H1 (cell line): Measurements from ENCODE around the gene UBE4A. TPM values are rescaled to one million over a fixed set of nuclear protein-coding genes. Genes with fewer than 3 reads are reported as not detected.

Experiments used
- CTCF ChIA-PET: fragments of 300-600 bp; sonication (Branson Sonifier 250); formaldehyde crosslinking; loops from one replicate; lab custom pipeline; 2021; ENCODE audit not compliant: partially characterized antibody; lab: Charles Lee
- POLR2A ChIA-PET: fragments of 300-600 bp; sonication (Branson Sonifier 250); formaldehyde crosslinking; loops from one replicate; lab custom pipeline; 2021; ENCODE audit warnings: inconsistent platforms; ENCODE audit not compliant: partially characterized antibody; lab: Charles Lee
- DNase-seq, 2 experiments: peaks; one replicate each; pipeline versions ENCODE4 v3.0.0 to v3.0.0-alpha.2; 2010 to 2022; ENCODE audit warnings: low spot score in 2 of 2, low read depth in 1 of 2, mixed read lengths in 1 of 2
- FAIRE-seq: peaks from 2 replicates; lab custom pipeline; 2011; peaks lifted over from hg19 to GRCh38; lab: Jason Lieb, UNC
- H2AFZ ChIP-seq: 2 replicates; pipeline ENCODE4 v1.8.1; 2012; ENCODE audit warnings: low read length, inconsistent platforms
- H2AK5ac ChIP-seq: 2 replicates; pipeline ENCODE4 v1.6.1; 2013; ENCODE audit warnings: low read depth, low read length
- H2BK120ac ChIP-seq: replicated peaks from 2 replicates; pipeline ENCODE3; 2013; ENCODE audit warnings: low read depth, low read length, inconsistent platforms
- H2BK12ac ChIP-seq: 2 replicates; pipeline ENCODE4 v1.6.1; 2013; ENCODE audit warnings: low read depth, low read length
- H2BK15ac ChIP-seq: 2 replicates; pipeline ENCODE4 v1.6.1; 2013; ENCODE audit warnings: low read length
- H2BK20ac ChIP-seq: 2 replicates; pipeline ENCODE4 v1.6.1; 2013; ENCODE audit warnings: low read length
- H2BK5ac ChIP-seq: 2 replicates; pipeline ENCODE4 v1.6.1; 2013; ENCODE audit warnings: low read depth, low read length
- H3K14ac ChIP-seq: 2 replicates; pipeline ENCODE4 v1.6.1; 2013; ENCODE audit warnings: inconsistent platforms; ENCODE audit not compliant: insufficient read length
- H3K18ac ChIP-seq: 2 replicates; pipeline ENCODE4 v1.6.1; 2013; ENCODE audit warnings: low read length; ENCODE audit errors: extremely low read depth
- H3K23ac ChIP-seq: 2 replicates; pipeline ENCODE4 v1.6.1; 2013; ENCODE audit warnings: inconsistent platforms; ENCODE audit not compliant: insufficient read length
- H3K23me2 ChIP-seq: 2 replicates; pipeline ENCODE4 v1.6.1; 2013; ENCODE audit warnings: low read depth, low read length
- H3K27ac ChIP-seq: 2 replicates; pipeline ENCODE4 v1.6.1; 2011; ENCODE audit warnings: low read depth, low read length, inconsistent platforms
- H3K27me3 ChIP-seq, 4 experiments: replicated peaks in 1 of 4; 1 replicate in 1 of 4; 2 replicates in 3 of 4; pipeline versions ENCODE4 v1.6.1 to v1.8.1; 2011 to 2013; ENCODE audit warnings: low read length in 3 of 4, mild to moderate bottlenecking in 3 of 4, inconsistent platforms in 2 of 4, mixed read lengths in 2 of 4, moderate library complexity in 1 of 4; ENCODE audit not compliant: control insufficient read depth in 3 of 4, insufficient read depth in 3 of 4; ENCODE audit errors: extremely low read depth in 1 of 4
- H3K36me3 ChIP-seq, 4 experiments: 2 replicates each; pipeline versions ENCODE4 v1.6.1 to v1.8.1; 2011 to 2013; ENCODE audit warnings: mild to moderate bottlenecking in 4 of 4, low read length in 3 of 4, moderate library complexity in 2 of 4, control low read depth in 1 of 4, inconsistent platforms in 1 of 4; ENCODE audit not compliant: insufficient read depth in 4 of 4, control insufficient read depth in 2 of 4
- H3K4ac ChIP-seq: replicated peaks from 2 replicates; pipeline ENCODE3; 2013; ENCODE audit warnings: low read length, low read depth, mixed read lengths, inconsistent platforms; ENCODE audit not compliant: insufficient read length
- H3K4me1 ChIP-seq, 4 experiments: replicated peaks in 1 of 4; 1 replicate in 1 of 4; 2 replicates in 3 of 4; pipeline versions ENCODE4 v1.6.1 to v1.8.1; 2011 to 2013; ENCODE audit warnings: low read length in 3 of 4, inconsistent platforms in 2 of 4, mixed read lengths in 1 of 4; ENCODE audit not compliant: insufficient read depth in 4 of 4, control insufficient read depth in 3 of 4
- H3K4me2 ChIP-seq, 2 experiments: 2 replicates each; pipeline versions ENCODE4 v1.6.1 to v1.8.1; 2011 to 2013; ENCODE audit warnings: low read depth in 2 of 2, low read length in 2 of 2, control low read depth in 1 of 2, inconsistent platforms in 1 of 2, mild to moderate bottlenecking in 1 of 2; ENCODE audit not compliant: insufficient read depth in 1 of 2
- H3K4me3 ChIP-seq, 4 experiments: fragments of 200-600, 300-600 bp in 1 of 4; sonication (generic), shearing (Covaris generic), sonication (Bioruptor Twin) in 1 of 4; 2 replicates each; pipeline versions ENCODE4 v1.5.1 to v1.8.1; 2011 to 2016; ENCODE audit warnings: low read length in 4 of 4, low read depth in 3 of 4, control low read depth in 2 of 4, inconsistent platforms in 2 of 4, mild to moderate bottlenecking in 2 of 4, mixed read lengths in 1 of 4, moderate library complexity in 1 of 4; ENCODE audit not compliant: insufficient read depth in 2 of 4; ENCODE audit errors: extremely low read depth in 1 of 4
- H3K56ac ChIP-seq: replicated peaks from 2 replicates; pipeline ENCODE3; 2013; ENCODE audit warnings: low read depth, mild to moderate bottlenecking, mixed read lengths, low read length, inconsistent platforms; ENCODE audit not compliant: insufficient read length
- H3K79me1 ChIP-seq: 2 replicates; pipeline ENCODE4 v1.6.1; 2013; ENCODE audit warnings: low read depth, low read length, control low read depth
- H3K79me2 ChIP-seq, 2 experiments: 2 replicates each; pipeline versions ENCODE4 v1.6.1 to v1.8.1; 2012 to 2013; ENCODE audit warnings: low read length in 2 of 2, mild to moderate bottlenecking in 2 of 2, inconsistent platforms in 1 of 2; ENCODE audit not compliant: insufficient read depth in 2 of 2, control insufficient read depth in 1 of 2
- H3K9ac ChIP-seq, 4 experiments: replicated peaks in 1 of 4; 1 replicate in 1 of 4; 2 replicates in 3 of 4; pipeline versions ENCODE4 v1.6.1 to v1.8.1; 2011 to 2013; ENCODE audit warnings: low read depth in 3 of 4, low read length in 3 of 4, control low read depth in 2 of 4, mild to moderate bottlenecking in 2 of 4, moderate library complexity in 2 of 4, inconsistent platforms in 1 of 4; ENCODE audit errors: extremely low read depth in 1 of 4
- H3K9me3 ChIP-seq, 2 experiments: 2 replicates each; pipeline versions ENCODE4 v1.6.1 to v1.8.1; 2012 to 2013; ENCODE audit warnings: mild to moderate bottlenecking in 2 of 2, moderate library complexity in 2 of 2, control low read depth in 1 of 2, inconsistent platforms in 1 of 2, low read depth in 1 of 2, low read length in 1 of 2, mixed read lengths in 1 of 2; ENCODE audit not compliant: insufficient read depth in 2 of 2
- H4K20me1 ChIP-seq, 2 experiments: replicated peaks in 1 of 2; 2 replicates each; pipeline versions ENCODE3 to v1.8.1; 2011 to 2013; ENCODE audit warnings: inconsistent platforms in 2 of 2, low read length in 2 of 2, mild to moderate bottlenecking in 1 of 2; ENCODE audit not compliant: insufficient read depth in 2 of 2, control insufficient read depth in 1 of 2
- H4K5ac ChIP-seq: 2 replicates; pipeline ENCODE4 v1.6.1; 2013; ENCODE audit warnings: low read length, low read depth, mixed read lengths, inconsistent platforms; ENCODE audit not compliant: insufficient read length
- H4K8ac ChIP-seq: 2 replicates; pipeline ENCODE4 v1.8.0; 2013; ENCODE audit warnings: mild to moderate bottlenecking, moderate library complexity, low read length, inconsistent platforms; ENCODE audit not compliant: insufficient read depth; ENCODE audit errors: extremely low read depth
- H4K91ac ChIP-seq: replicated peaks from 2 replicates; pipeline ENCODE3; 2013; ENCODE audit warnings: low read length, mixed read lengths, inconsistent platforms; ENCODE audit not compliant: insufficient read length
- SP2 ChIP-seq: IDR thresholded peaks from 2 replicates; pipeline ENCODE4 v1.6.1; 2012; ENCODE audit warnings: mild to moderate bottlenecking, low read length, inconsistent platforms
- polyA plus RNA-seq, 7 experiments: library from polyadenylated mRNA; depleted of rRNA in 3 of 7; stranded (reverse) in 5 of 7; unstranded in 2 of 7; fragments of >200 nt in 5 of 7; fragments of 200-250 nt in 2 of 7; gene quantifications; 1 replicate in 5 of 7; 2 replicates in 1 of 7; 4 replicates in 1 of 7; pipeline versions ENCODE4 v1.2.1 to v1.2.3, GENCODE V29; 2011 to 2013; ENCODE audit warnings: missing spikeins in 2 of 7, mixed read lengths in 2 of 7
- total RNA-seq: library from RNA; stranded (reverse); fragmentation: NEBNext Ultra II Directional; extraction: Animal tissue kit (Norgen Biotek cat#: 25700); gene quantifications from 2 replicates; pipeline ENCODE4 v1.2.1, GENCODE V29; 2021

UBE4A gene
- total and polyA plus RNA-seq, 2 of the 8 experiments (the other 6 are each of a cell fraction or from before 2014, with no cell fraction given): 11.3 to 34.5 TPM

DNA sequence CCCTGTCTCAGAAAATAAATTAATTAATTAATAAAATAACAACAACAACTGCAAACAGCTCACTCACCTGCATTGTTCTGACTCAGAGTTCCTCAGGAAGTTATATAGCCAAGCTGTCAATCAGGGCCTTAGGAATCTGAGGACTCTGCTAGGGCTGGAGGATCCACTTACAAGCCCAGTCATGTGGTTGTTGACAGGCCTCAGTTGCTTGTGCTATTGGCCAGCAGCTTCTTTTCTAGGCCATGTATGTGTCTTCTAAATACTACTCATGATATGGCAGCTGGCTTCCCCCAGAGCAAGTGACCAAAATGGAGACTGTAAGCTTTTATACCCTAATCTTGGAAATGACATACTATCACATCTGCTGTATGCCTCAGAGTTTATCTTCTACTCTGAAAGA is 21.2 kb downstream of the UBE4A start:
- H3K23me2 ChIP-seq: no peaks in the 10 kb centered on the region
- no peak for TF ChIP-seq SP2

More for the DNA sequence above, 21.2 kb downstream of the UBE4A start:
- no peak overlapping the region for H3K14ac ChIP-seq
- no peak overlapping the region for H4K91ac ChIP-seq
- no peaks in the 10 kb centered on the region for H3K9me3 ChIP-seq
- no peak overlapping the region for H3K4me2 ChIP-seq
- no peak overlapping the region for H2AFZ ChIP-seq
- no peaks in the 10 kb centered on the region for H4K20me1 ChIP-seq
- no peak overlapping the region for H2BK12ac ChIP-seq
- H2BK20ac ChIP-seq: no peak overlapping the region
- no peak overlapping the region for H4K8ac ChIP-seq
- CTCF ChIA-PET: interaction anchor here (1.6 kb wide), 1 partner anchor 116 kb away, joined by 5 read pairs; the partner anchor contains the start of gene MPZL2
- H3K4me1 ChIP-seq: no peaks in the 10 kb centered on the region
- H2BK15ac ChIP-seq: no peak overlapping the region
- peaks cover 4 to 66% (median 45%) of the 10 kb centered on the region in 4 experiments for H3K36me3 ChIP-seq
- H3K23ac ChIP-seq: no peak overlapping the region
- H3K9ac ChIP-seq: no peak overlapping the region
- H3K56ac ChIP-seq: no peak overlapping the region
- H3K4me3 ChIP-seq: no peak overlapping the region
- no peaks in the 10 kb centered on the region for H3K27me3 ChIP-seq
- POLR2A ChIA-PET: no interaction called here
- H2AK5ac ChIP-seq: no peak overlapping the region
- H4K5ac ChIP-seq: no peak overlapping the region
- H3K79me2 ChIP-seq: no peaks in the 10 kb centered on the region
- H3K4ac ChIP-seq: no peak overlapping the region
- DNase-seq (no peak), FAIRE-seq (no peak)
- H2BK120ac ChIP-seq: no peak overlapping the region
- H3K27ac ChIP-seq: no peak overlapping the region
- H3K79me1 ChIP-seq: no peaks in the 10 kb centered on the region
- no peak overlapping the region for H3K18ac ChIP-seq
- no peak overlapping the region for H2BK5ac ChIP-seq
